DMS114 treated with DMSO at 0.1 percent for 48 hours (cell line): ENCODE results near the gene KISS1.
"Not testable (repeated sequence)": the region's sequence is repeated elsewhere in the genome, so short reads cannot be mapped to it uniquely, and the experiment has no call there.

Experiments used
- DNase-seq: peaks from one replicate; lab custom pipeline; 2025; ENCODE audit not compliant: unreplicated experiment; lab: John Stamatoyannopoulos, UW

Gene KISS1

GRCh38 chr1:204196068-204196795 lies at the start of gene KISS1:
Gene KISS1, minus strand, starts transcription at chr1:204196491. Its CDS starts 3,615 bp downstream, at chr1:204192876.
- DNase-seq: no peak

- no peak for DNase-seq
Observed at GRCh38 chr1:204242920-204243319, 46.6 kb upstream of the KISS1 start.

- no peak for DNase-seq
Observed at GRCh38 chr1:204241914-204242313, 45.6 kb upstream of the KISS1 start.

GRCh38 chr1:204241050-204241449 lies 44.8 kb upstream of the KISS1 start:
- DNase-seq: no peak

- DNase-seq: no peak
Observed at GRCh38 chr1:204240233-204240632, 43.9 kb upstream of the KISS1 start.

- not testable (repeated sequence) for DNase-seq
Observed at GRCh38 chr1:204239401-204239800, 43.1 kb upstream of the KISS1 start.

GRCh38 chr1:204238520-204238919 lies 42.2 kb upstream of the KISS1 start:
- not testable (repeated sequence) for DNase-seq

- not testable (repeated sequence) for DNase-seq
Observed at GRCh38 chr1:204237515-204237914, 41.2 kb upstream of the KISS1 start.

- no peak for DNase-seq
Observed at GRCh38 chr1:204232526-204232925, 36.2 kb upstream of the KISS1 start.

- no peak for DNase-seq
Observed at GRCh38 chr1:204230211-204230610, 33.9 kb upstream of the KISS1 start.

- DNase-seq: no peak
Observed at GRCh38 chr1:204228896-204229295, 32.6 kb upstream of the KISS1 start.

- DNase-seq: no peak
Observed at GRCh38 chr1:204227996-204228785, 31.9 kb upstream of the KISS1 start.

GRCh38 chr1:204227351-204227750 lies 31.1 kb upstream of the KISS1 start:
- no peak for DNase-seq

- DNase-seq: no peak
Observed at GRCh38 chr1:204225841-204226735, 29.8 kb upstream of the KISS1 start.

GRCh38 chr1:204224655-204225054 lies 28.4 kb upstream of the KISS1 start:
- DNase-seq: no peak

GRCh38 chr1:204223129-204223860 lies 27.0 kb upstream of the KISS1 start:
- DNase-seq: no peak

- no peak for DNase-seq
Observed at GRCh38 chr1:204222764-204223055, 26.4 kb upstream of the KISS1 start.

GRCh38 chr1:204222006-204222763 lies 25.9 kb upstream of the KISS1 start:
- DNase-seq: no peak

GRCh38 chr1:204221271-204221670 lies 25.0 kb upstream of the KISS1 start:
- no peak for DNase-seq

- no peak for DNase-seq
Observed at GRCh38 chr1:204219971-204220616, 23.8 kb upstream of the KISS1 start.
